PC-9 (cell line): ENCODE results near the gene CACNA1D.

ENCODE experiments used
- CTCF ChIP-seq: fragments of 200-600 bp; sonication (generic); conservative IDR thresholded peaks from 2 replicates; pipeline ENCODE4 v1.6.1; 2017; ENCODE audit warnings: mixed run types, antibody characterized with exemption, mild to moderate bottlenecking, moderate library complexity
- EZH2 ChIP-seq: fragments of 200-600 bp; sonication (generic); IDR thresholded peaks from 2 replicates; pipeline ENCODE4 v1.8.0; 2017; ENCODE audit warnings: antibody characterized with exemption, low read depth

GRCh38 chr3:53624061-53624857 lies 129.8 kb downstream of the CACNA1D start:
- no peak for TF ChIP-seq EZH2
- TF ChIP-seq CTCF = no peak
